Panc1 (cell line): Measurements from ENCODE around the gene CD80. TPM values are rescaled to one million over a fixed set of nuclear protein-coding genes. Genes with fewer than 3 reads are reported as not detected.

Experiments
- ATAC-seq: fragments of 200-7000 bp; cut with Tn5 transposase; 2 replicates; pipeline ENCODE4 v1.9.1; 2020; ENCODE audit warnings: mild to moderate bottlenecking, moderate library complexity
- BruUV-seq: library from RNA; stranded (reverse); fragments of 400-500 nt; replicated peaks from 2 replicates; lab custom pipeline; 2021; lab: Mats Ljungman, UMichigan
- CTCF ChIA-PET: fragments of 300-600 bp; sonication (Branson Sonifier 250); formaldehyde crosslinking; loops from one replicate; lab custom pipeline; 2022; ENCODE audit warnings: antibody characterized with exemption; lab: Charles Lee
- POLR2A ChIA-PET: fragments of 300-600 bp; sonication (Branson Sonifier 250); formaldehyde crosslinking; loops from one replicate; lab custom pipeline; 2022; ENCODE audit warnings: antibody characterized with exemption; lab: Charles Lee
- DNase-seq: peaks from one replicate; pipeline ENCODE4 v3.0.0-alpha.2; 2010; ENCODE audit warnings: low read depth, low spot score
- H3K27ac ChIP-seq: 2 replicates; pipeline ENCODE4 v1.5.1; 2011; ENCODE audit warnings: mild to moderate bottlenecking, low read length, inconsistent platforms
- H3K27me3 ChIP-seq: fragments of 200-500 bp; sonication (Bioruptor generic); 2 replicates; pipeline ENCODE4 v1.6.0; 2014; ENCODE audit warnings: low read length, inconsistent platforms; ENCODE audit not compliant: control insufficient read depth, insufficient read depth
- H3K36me3 ChIP-seq: fragments of 200-500 bp; sonication (Bioruptor generic); 2 replicates; pipeline ENCODE4 v1.5.1; 2014; ENCODE audit warnings: inconsistent platforms, mild to moderate bottlenecking, low read length, moderate library complexity; ENCODE audit not compliant: control insufficient read depth, insufficient read depth
- H3K4me1 ChIP-seq: 2 replicates; pipeline ENCODE4 v1.5.1; 2011; ENCODE audit warnings: inconsistent platforms, mild to moderate bottlenecking, low read length, moderate library complexity; ENCODE audit not compliant: control insufficient read depth, insufficient read depth
- H3K4me3 ChIP-seq, 2 experiments: 2 replicates each; pipeline ENCODE4 v1.5.1; 2011 to 2012; ENCODE audit warnings: low read depth in 2 of 2, low read length in 2 of 2, mild to moderate bottlenecking in 2 of 2, inconsistent platforms in 1 of 2, moderate library complexity in 1 of 2
- H3K9me3 ChIP-seq: fragments of 200-500 bp; sonication (Bioruptor generic); 2 replicates; pipeline ENCODE4 v1.5.1; 2014; ENCODE audit warnings: low read depth, mild to moderate bottlenecking, inconsistent platforms, low read length, moderate library complexity; ENCODE audit not compliant: control insufficient read depth, insufficient read depth
- CTCF ChIP-seq: fragments of 450-650 bp; IDR thresholded peaks from 2 replicates; pipeline ENCODE4 v1.5.1; 2017; ENCODE audit warnings: mild to moderate bottlenecking
- POLR2AphosphoS5 ChIP-seq: IDR thresholded peaks from 2 replicates; pipeline ENCODE4 v1.6.1; 2012; ENCODE audit warnings: mild to moderate bottlenecking, low read depth, low read length, moderate library complexity
- REST ChIP-seq, 2 experiments: IDR thresholded peaks; 2 replicates each; pipeline ENCODE4 v1.6.1; 2011 to 2012; ENCODE audit warnings: low read depth in 2 of 2, control low read depth in 1 of 2, low read length in 1 of 2, mild to moderate bottlenecking in 1 of 2, moderate library complexity in 1 of 2; ENCODE audit not compliant: insufficient read depth in 1 of 2
- SIN3A ChIP-seq: IDR thresholded peaks from 2 replicates; pipeline ENCODE4 v1.6.1; 2012; ENCODE audit warnings: low read depth, mild to moderate bottlenecking, low read length, moderate library complexity, borderline replicate concordance; ENCODE audit not compliant: insufficient read depth
- TCF7L2 ChIP-seq: IDR thresholded peaks from 2 replicates; pipeline ENCODE4 v1.6.1; 2011; ENCODE audit warnings: mild to moderate bottlenecking, low read depth, low read length, inconsistent platforms
- in situ Hi-C: cut with HindIII; loops from 2 replicates; pipeline ENCODE4 v1.10.0; 2016; ENCODE audit warnings: low sequenced_read_pairs, low pct_unique_long_range_greater_than_20kb
- intact Hi-C: fragments of 100-400 bp; cut with micrococcal nuclease; formaldehyde crosslinking; loops from one replicate; pipeline ENCODE4 v1.10.0; 2022; ENCODE audit not compliant: unreplicated experiment
- total RNA-seq: library from RNA; stranded (reverse); gene quantifications from one replicate; pipeline ENCODE4 v1.2.1, GENCODE V29; 2021; ENCODE audit not compliant: unreplicated experiment

The CD80 gene
- total RNA-seq, 1 experiment from 2014 or later: 0.15 TPM

DNA sequence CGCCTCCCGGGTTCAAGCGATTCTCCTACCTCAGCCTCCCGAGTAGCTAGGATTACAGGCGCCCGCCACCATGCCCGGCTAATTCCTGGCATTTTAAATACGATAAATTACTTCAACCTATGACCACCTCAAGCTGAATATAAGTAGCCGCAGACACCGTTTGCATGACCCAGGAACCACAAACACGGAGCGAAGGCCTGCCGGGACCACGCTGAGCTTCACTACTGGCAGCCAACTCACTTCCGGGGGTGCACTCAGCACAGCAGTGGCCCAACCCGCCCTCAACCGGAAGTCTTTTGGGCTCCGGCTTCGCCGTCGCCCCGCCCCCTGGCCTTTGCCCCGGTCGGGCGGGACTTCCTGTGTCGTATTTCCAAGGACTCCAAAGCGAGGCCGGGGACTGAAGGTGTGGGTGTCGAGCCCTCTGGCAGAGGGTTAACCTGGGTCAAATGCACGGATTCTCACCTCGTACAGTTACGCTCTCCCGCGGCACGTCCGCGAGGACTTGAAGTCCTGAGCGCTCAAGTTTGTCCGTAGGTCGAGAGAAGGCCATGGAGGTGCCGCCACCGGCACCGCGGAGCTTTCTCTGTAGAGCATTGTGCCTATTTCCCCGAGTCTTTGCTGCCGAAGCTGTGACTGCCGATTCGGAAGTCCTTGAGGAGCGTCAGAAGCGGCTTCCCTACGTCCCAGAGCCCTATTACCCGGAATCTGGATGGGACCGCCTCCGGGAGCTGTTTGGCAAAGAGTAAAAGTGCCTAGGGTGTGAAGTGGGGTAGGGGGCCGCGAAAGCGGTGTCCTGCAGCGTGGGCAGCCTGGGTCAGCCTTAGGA, 61.0 kb downstream of the CD80 start, which contains the start of gene TIMMDC1:
TIMMDC1 (plus strand) TSS at position 362 of the 826 bp plus-strand sequence; CDS start at position 549, 187 bp downstream.
- H3K9me3 ChIP-seq: no peaks in the 10 kb centered on the region
- no peaks in the 10 kb centered on the region for H3K27me3 ChIP-seq
- H3K36me3 ChIP-seq: peaks cover 3% of the 10 kb centered on the region; the same call in 1 of the 2 replicates
- H3K4me1 ChIP-seq: peaks cover 15% of the 10 kb centered on the region
- ChIA-PET POLR2A (interaction anchor here (0.6 to 2.3 kb wide), 2 partner anchors 9 to 34 kb away, joined by 6 to 9 read pairs; partner anchors contain the start of gene TMEM39A), CTCF (interaction anchor here (0.6 kb wide), 1 partner anchor 100 kb away, joined by 5 read pairs; no protein-coding TSS in a partner anchor)
- H3K27ac ChIP-seq: peak within 1 kb of the TSS; percentile 97
- in situ Hi-C loops: no loop called here
- intact Hi-C loops: loop anchor here (10.0 kb wide), 1 partner anchor 186 kb away; no protein-coding TSS in a partner anchor
- DNase-seq: peak; percentile 90
- TF ChIP-seq REST (IDR thresholded peaks at IDR 0.05; ENCODE audit: insufficient read depth in 1 of 2, low read depth in 2 of 2, low read length in 1 of 2) (no peak), TCF7L2 (peak; percentile 78), POLR2AphosphoS5 (peak; percentile 98), CTCF (no peak), SIN3A (no peak; the same call in 1 of the 2 replicates)
- peak; percentile 99 for ATAC-seq
- BruUV-seq: TSS peak; percentile 86
- peak within 1 kb of the TSS; percentile 80 to 99 for H3K4me3 ChIP-seq

DNA sequence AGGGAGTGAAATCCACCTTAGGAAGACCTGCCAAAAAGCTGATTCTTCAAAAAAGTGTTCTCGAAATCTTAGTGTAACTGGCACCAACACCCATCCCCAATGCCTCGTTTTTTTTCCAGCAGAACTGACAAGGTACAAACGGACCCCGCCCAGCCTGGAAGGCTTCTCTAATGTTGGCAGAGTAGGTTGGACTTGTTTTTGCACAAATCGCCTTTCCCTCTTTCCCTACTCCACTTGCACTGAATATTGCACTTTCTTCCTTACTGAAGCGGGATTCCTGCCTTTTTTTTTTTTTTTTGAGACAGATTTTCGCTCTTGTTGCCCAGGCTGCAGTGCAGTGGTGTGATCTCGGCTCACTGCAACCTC, 61.6 kb downstream of the CD80 start:
- intact Hi-C loops (loop anchor here (10.0 kb wide), 1 partner anchor 187 kb away; no protein-coding TSS in a partner anchor), in situ Hi-C loops (no loop called here)
- no peaks in the 10 kb centered on the region for H3K27me3 ChIP-seq
- H3K27ac ChIP-seq: peak overlapping the region; percentile 97
- H3K4me3 ChIP-seq: peak overlapping the region; percentile 80 to 99
- TF ChIP-seq CTCF (no peak), SIN3A (no peak), POLR2AphosphoS5 (no peak), TCF7L2 (no peak), REST (IDR thresholded peaks at IDR 0.05; ENCODE audit: insufficient read depth in 1 of 2, low read depth in 2 of 2, low read length in 1 of 2) (no peak)
- POLR2A ChIA-PET: interaction anchor here (0.6 to 2.3 kb wide), 2 partner anchors 8 to 34 kb away, joined by 6 to 9 read pairs; partner anchors contain the start of gene TMEM39A
- peak; percentile 15 for DNase-seq
- H3K36me3 ChIP-seq: no peaks in the 10 kb centered on the region
- peak; percentile 26 for ATAC-seq
- peaks cover 15% of the 10 kb centered on the region for H3K4me1 ChIP-seq
- BruUV-seq: TSS peak; percentile 96
- H3K9me3 ChIP-seq: no peaks in the 10 kb centered on the region
- CTCF ChIA-PET: interaction anchor here (0.6 kb wide), 1 partner anchor 99 kb away, joined by 5 read pairs; no protein-coding TSS in a partner anchor
